HepG2 (cell line): ENCODE data around the gene BCL11B. TPM values are rescaled to one million over a fixed set of nuclear protein-coding genes. Genes with fewer than 3 reads are reported as not detected.

Experiments
- CEBPG ChIP-seq: IDR thresholded peaks from 2 replicates; pipeline ENCODE4 v1.6.1; 2016
- EED ChIP-seq: sonication (generic); formaldehyde crosslinking; IDR thresholded peaks from 2 replicates; pipeline ENCODE4 v1.5.0; 2020; ENCODE audit warnings: mild to moderate bottlenecking, missing genetic modification reagents
- ETV6 ChIP-seq: sonication (generic); formaldehyde crosslinking; conservative IDR thresholded peaks from 2 replicates; pipeline ENCODE4 v1.4.0; 2020; ENCODE audit warnings: missing genetic modification reagents
- GATA4 ChIP-seq: sonication (generic); IDR thresholded peaks from 2 replicates; pipeline ENCODE4 v1.6.1; 2016; ENCODE audit warnings: antibody characterized with exemption, low read depth, borderline replicate concordance
- HDAC1 ChIP-seq: sonication (generic); formaldehyde crosslinking; IDR thresholded peaks from 2 replicates; pipeline ENCODE4 v1.5.1; 2020; ENCODE audit warnings: mild to moderate bottlenecking, missing genetic modification reagents
- JUN ChIP-seq: sonication (generic); formaldehyde crosslinking; IDR thresholded peaks from 2 replicates; pipeline ENCODE4 v1.4.0; 2020; ENCODE audit warnings: mild to moderate bottlenecking, missing genetic modification reagents
- MTF1 ChIP-seq: sonication (generic); formaldehyde crosslinking; IDR thresholded peaks from 2 replicates; pipeline ENCODE4 v1.5.0; 2020; ENCODE audit warnings: missing genetic modification reagents
- MXD4 ChIP-seq: IDR thresholded peaks from 2 replicates; pipeline ENCODE4 v1.6.1; 2016; ENCODE audit warnings: mild to moderate bottlenecking, missing biosample characterization, missing genetic modification reagents
- NKX3-1 ChIP-seq: sonication (generic); formaldehyde crosslinking; IDR thresholded peaks from 2 replicates; pipeline ENCODE4 v1.5.0; 2020; ENCODE audit warnings: missing genetic modification reagents
- PCBP1 ChIP-seq: fragments of 200-400 bp; formaldehyde crosslinking; IDR thresholded peaks from 2 replicates; pipeline ENCODE4 v1.6.1; 2017; ENCODE audit warnings: mild to moderate bottlenecking, low read depth, low read length, borderline replicate concordance
- PCBP2 ChIP-seq: fragments of 200-400 bp; formaldehyde crosslinking; optimal IDR thresholded peaks from 2 replicates; pipeline ENCODE3; 2018; ENCODE audit warnings: low read length, low read depth; ENCODE audit not compliant: poor library complexity, severe bottlenecking
- PLRG1 ChIP-seq: fragments of 450-650 bp; conservative IDR thresholded peaks from 2 replicates; pipeline ENCODE4 v1.6.1; 2016
- PPARG ChIP-seq: conservative IDR thresholded peaks from 2 replicates; pipeline ENCODE4 v1.6.1; 2016; ENCODE audit warnings: missing biosample characterization, missing genetic modification reagents
- REL ChIP-seq: sonication (generic); formaldehyde crosslinking; conservative IDR thresholded peaks from 2 replicates; pipeline ENCODE4 v1.8.0; 2022; ENCODE audit warnings: mild to moderate bottlenecking, missing genetic modification reagents, moderate library complexity
- RFX3 ChIP-seq: IDR thresholded peaks from 2 replicates; pipeline ENCODE4 v1.6.1; 2016; ENCODE audit warnings: missing biosample characterization, missing genetic modification reagents
- SMC3 ChIP-seq: IDR thresholded peaks from 2 replicates; pipeline ENCODE4 v1.6.1; 2011; ENCODE audit warnings: low read length, improper control_type of control experiment
- YEATS4 ChIP-seq: sonication (generic); formaldehyde crosslinking; IDR thresholded peaks from 2 replicates; pipeline ENCODE4 v1.4.0; 2020; ENCODE audit warnings: missing genetic modification reagents, borderline replicate concordance
- ZFP36L2 ChIP-seq: sonication (generic); formaldehyde crosslinking; IDR thresholded peaks from 2 replicates; pipeline ENCODE4 v1.4.0; 2020; ENCODE audit warnings: missing genetic modification reagents
- ZIK1 ChIP-seq: sonication (generic); formaldehyde crosslinking; IDR thresholded peaks from 2 replicates; pipeline ENCODE4 v1.5.0; 2020; ENCODE audit warnings: mild to moderate bottlenecking, low read depth, missing genetic modification reagents, borderline replicate concordance
- ZNF17 ChIP-seq: sonication (generic); formaldehyde crosslinking; IDR thresholded peaks from 2 replicates; pipeline ENCODE4 v1.5.0; 2020; ENCODE audit warnings: mild to moderate bottlenecking, missing genetic modification reagents
- ZNF496 ChIP-seq: sonication (generic); formaldehyde crosslinking; IDR thresholded peaks from 2 replicates; pipeline ENCODE4 v1.8.1; 2023; ENCODE audit warnings: mild to moderate bottlenecking, moderate library complexity, missing genetic modification reagents; ENCODE audit not compliant: insufficient replicate concordance
- ZNF747 ChIP-seq: sonication (generic); formaldehyde crosslinking; IDR thresholded peaks from 2 replicates; pipeline ENCODE4 v1.8.1; 2023; ENCODE audit warnings: missing genetic modification reagents, mild to moderate bottlenecking, borderline replicate concordance
- polyA plus RNA-seq, 8 experiments: library from polyadenylated mRNA; depleted of rRNA in 3 of 8; stranded (reverse) in 7 of 8; unstranded in 1 of 8; fragments of >200 nt; fragmentation: Illumina TruSeq in 4 of 8; extraction: Trizol in 4 of 8; gene quantifications; 2 replicates each; pipeline versions ENCODE4 v1.2.1 to v1.2.3, GENCODE V29; 2011 to 2016; ENCODE audit warnings: low read depth in 4 of 8, missing spikeins in 1 of 8, mixed read lengths in 1 of 8; ENCODE audit not compliant: insufficient read depth in 1 of 8
- total RNA-seq, 5 experiments: library from RNA; depleted of rRNA; stranded (reverse); fragments of >200 nt; fragmentation: Illumina TruSeq; extraction: Trizol; gene quantifications; 2 replicates each; pipeline ENCODE4 v1.2.3, GENCODE V29; 2016; ENCODE audit warnings: low read depth in 1 of 5
- TF ChIP-seq, protein P1 (sequence below): sonication (generic); formaldehyde crosslinking; IDR thresholded peaks from 2 replicates; pipeline ENCODE4 v1.5.1; 2020; ENCODE audit warnings: mild to moderate bottlenecking, missing genetic modification reagents, moderate library complexity
- TF ChIP-seq, protein P2 (sequence below): IDR thresholded peaks from 2 replicates; pipeline ENCODE4 v1.6.1; 2016; ENCODE audit warnings: missing compliant biosample characterization, missing genetic modification reagents, borderline replicate concordance
- TF ChIP-seq, protein P3 (sequence below): sonication (generic); formaldehyde crosslinking; IDR thresholded peaks from 2 replicates; pipeline ENCODE4 v1.4.0; 2020; ENCODE audit warnings: missing genetic modification reagents, mild to moderate bottlenecking, borderline replicate concordance

BCL11B gene
- total and polyA plus RNA-seq, 2 of the 13 experiments (the other 11 are each of a cell fraction or from before 2014, with no cell fraction given), result not detected

DNA sequence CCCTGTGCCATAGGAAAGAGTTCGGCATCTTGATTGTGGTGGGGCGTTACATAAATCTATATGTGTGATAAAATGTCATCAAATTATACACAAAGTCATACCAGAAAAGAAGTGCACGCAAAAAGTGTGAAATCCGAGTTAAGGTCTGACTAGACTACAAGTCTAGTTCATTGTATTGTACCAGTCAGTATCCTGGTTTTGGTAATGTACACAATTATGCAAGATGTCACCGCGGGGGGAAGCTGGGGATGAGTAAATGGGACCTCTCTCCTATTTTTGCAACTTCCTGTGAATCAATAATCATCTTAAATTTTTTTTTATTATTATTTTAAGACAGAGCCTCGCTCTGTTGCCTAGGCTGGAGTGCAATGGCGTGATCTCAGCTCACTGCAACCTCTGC is 43.2 kb upstream of the BCL11B start (continued):
- TF ChIP-seq CEBPG (CRISPR knock-in tag) (peak; percentile 79), PCBP1 (no peak), SMC3 (no peak), ZNF747 (no peak), ZNF17 (no peak), ZFP36L2 (CRISPR knock-in tag) (no peak), MTF1 (CRISPR knock-in tag) (no peak), HDAC1 (CRISPR knock-in tag) (no peak), ZNF496 (CRISPR knock-in tag) (no peak), YEATS4 (CRISPR knock-in tag) (no peak), PCBP2 (no peak), ETV6 (no peak), JUN (CRISPR knock-in tag) (no peak), GATA4 (no peak), PLRG1 (no peak), ZIK1 (CRISPR knock-in tag) (no peak), REL (CRISPR knock-in tag) (no peak), EED (no peak), MXD4 (CRISPR knock-in tag) (no peak), PPARG (CRISPR knock-in tag) (peak; percentile 95), NKX3-1 (CRISPR knock-in tag) (no peak), RFX3 (CRISPR knock-in tag) (no peak)
- TF ChIP-seq, protein P1, sequence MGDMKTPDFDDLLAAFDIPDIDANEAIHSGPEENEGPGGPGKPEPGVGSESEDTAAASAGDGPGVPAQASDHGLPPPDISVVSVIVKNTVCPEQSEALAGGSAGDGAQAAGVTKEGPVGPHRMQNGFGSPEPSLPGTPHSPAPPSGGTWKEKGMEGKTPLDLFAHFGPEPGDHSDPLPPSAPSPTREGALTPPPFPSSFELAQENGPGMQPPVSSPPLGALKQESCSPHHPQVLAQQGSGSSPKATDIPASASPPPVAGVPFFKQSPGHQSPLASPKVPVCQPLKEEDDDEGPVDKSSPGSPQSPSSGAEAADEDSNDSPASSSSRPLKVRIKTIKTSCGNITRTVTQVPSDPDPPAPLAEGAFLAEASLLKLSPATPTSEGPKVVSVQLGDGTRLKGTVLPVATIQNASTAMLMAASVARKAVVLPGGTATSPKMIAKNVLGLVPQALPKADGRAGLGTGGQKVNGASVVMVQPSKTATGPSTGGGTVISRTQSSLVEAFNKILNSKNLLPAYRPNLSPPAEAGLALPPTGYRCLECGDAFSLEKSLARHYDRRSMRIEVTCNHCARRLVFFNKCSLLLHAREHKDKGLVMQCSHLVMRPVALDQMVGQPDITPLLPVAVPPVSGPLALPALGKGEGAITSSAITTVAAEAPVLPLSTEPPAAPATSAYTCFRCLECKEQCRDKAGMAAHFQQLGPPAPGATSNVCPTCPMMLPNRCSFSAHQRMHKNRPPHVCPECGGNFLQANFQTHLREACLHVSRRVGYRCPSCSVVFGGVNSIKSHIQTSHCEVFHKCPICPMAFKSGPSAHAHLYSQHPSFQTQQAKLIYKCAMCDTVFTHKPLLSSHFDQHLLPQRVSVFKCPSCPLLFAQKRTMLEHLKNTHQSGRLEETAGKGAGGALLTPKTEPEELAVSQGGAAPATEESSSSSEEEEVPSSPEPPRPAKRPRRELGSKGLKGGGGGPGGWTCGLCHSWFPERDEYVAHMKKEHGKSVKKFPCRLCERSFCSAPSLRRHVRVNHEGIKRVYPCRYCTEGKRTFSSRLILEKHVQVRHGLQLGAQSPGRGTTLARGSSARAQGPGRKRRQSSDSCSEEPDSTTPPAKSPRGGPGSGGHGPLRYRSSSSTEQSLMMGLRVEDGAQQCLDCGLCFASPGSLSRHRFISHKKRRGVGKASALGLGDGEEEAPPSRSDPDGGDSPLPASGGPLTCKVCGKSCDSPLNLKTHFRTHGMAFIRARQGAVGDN (CRISPR knock-in tag), result no peak
- TF ChIP-seq, protein P2, sequence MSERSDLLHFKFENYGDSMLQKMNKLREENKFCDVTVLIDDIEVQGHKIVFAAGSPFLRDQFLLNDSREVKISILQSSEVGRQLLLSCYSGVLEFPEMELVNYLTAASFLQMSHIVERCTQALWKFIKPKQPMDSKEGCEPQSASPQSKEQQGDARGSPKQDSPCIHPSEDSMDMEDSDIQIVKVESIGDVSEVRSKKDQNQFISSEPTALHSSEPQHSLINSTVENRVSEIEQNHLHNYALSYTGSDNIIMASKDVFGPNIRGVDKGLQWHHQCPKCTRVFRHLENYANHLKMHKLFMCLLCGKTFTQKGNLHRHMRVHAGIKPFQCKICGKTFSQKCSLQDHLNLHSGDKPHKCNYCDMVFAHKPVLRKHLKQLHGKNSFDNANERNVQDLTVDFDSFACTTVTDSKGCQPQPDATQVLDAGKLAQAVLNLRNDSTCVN, result no peak
- TF ChIP-seq, protein P3, sequence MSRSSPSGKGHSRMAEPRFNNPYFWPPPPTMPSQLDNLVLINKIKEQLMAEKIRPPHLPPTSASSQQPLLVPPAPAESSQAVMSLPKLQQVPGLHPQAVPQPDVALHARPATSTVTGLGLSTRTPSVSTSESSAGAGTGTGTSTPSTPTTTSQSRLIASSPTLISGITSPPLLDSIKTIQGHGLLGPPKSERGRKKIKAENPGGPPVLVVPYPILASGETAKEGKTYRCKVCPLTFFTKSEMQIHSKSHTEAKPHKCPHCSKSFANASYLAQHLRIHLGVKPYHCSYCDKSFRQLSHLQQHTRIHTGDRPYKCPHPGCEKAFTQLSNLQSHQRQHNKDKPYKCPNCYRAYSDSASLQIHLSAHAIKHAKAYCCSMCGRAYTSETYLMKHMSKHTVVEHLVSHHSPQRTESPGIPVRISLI (CRISPR knock-in tag), result no peak
